DND-41 (cell line): ENCODE measurements around the gene PTPRD.

ENCODE experiments used
- ATAC-seq: fragments of 200-7000 bp; cut with Tn5 transposase; 3 replicates; pipeline ENCODE4 v1.9.1; 2021; ENCODE audit warnings: low read depth; ENCODE audit not compliant: insufficient read depth
- DNase-seq: peaks from one replicate; pipeline ENCODE4 v3.0.0-alpha.2; 2020
- H2AFZ ChIP-seq: 2 replicates; pipeline ENCODE4 v1.6.0; 2012; ENCODE audit warnings: low read depth, low read length
- H3K27ac ChIP-seq: 2 replicates; pipeline ENCODE4 v1.5.1; 2012; ENCODE audit warnings: low read length, inconsistent platforms
- H3K27me3 ChIP-seq: fragments of 200-600 bp; sonication (generic); 2 replicates; pipeline ENCODE4 v1.6.0; 2012; ENCODE audit warnings: low read length, mild to moderate bottlenecking, inconsistent platforms; ENCODE audit not compliant: insufficient read depth, poor library complexity
- H3K36me3 ChIP-seq: 2 replicates; pipeline ENCODE4 v1.5.1; 2012; ENCODE audit warnings: low read length, inconsistent platforms; ENCODE audit not compliant: insufficient read depth
- H3K4me1 ChIP-seq: 2 replicates; pipeline ENCODE4 v1.5.1; 2012; ENCODE audit warnings: mild to moderate bottlenecking, low read length; ENCODE audit not compliant: insufficient read depth
- H3K4me2 ChIP-seq: 2 replicates; pipeline ENCODE4 v1.6.0; 2012; ENCODE audit warnings: mild to moderate bottlenecking, moderate library complexity, low read length, inconsistent platforms; ENCODE audit not compliant: insufficient read depth
- H3K4me3 ChIP-seq, 2 experiments: fragments of 200-600 bp in 1 of 2; shearing (Covaris generic) in 1 of 2; 2 replicates each; pipeline ENCODE4 v1.5.1; 2012 to 2016; ENCODE audit warnings: inconsistent platforms in 2 of 2, low read length in 2 of 2, mild to moderate bottlenecking in 2 of 2, low read depth in 1 of 2, moderate library complexity in 1 of 2
- H3K79me2 ChIP-seq: 2 replicates; pipeline ENCODE4 v1.6.0; 2012; ENCODE audit warnings: low read length, inconsistent platforms; ENCODE audit not compliant: insufficient read depth
- H3K9ac ChIP-seq: 2 replicates; pipeline ENCODE4 v1.6.0; 2012; ENCODE audit warnings: low read depth, mild to moderate bottlenecking, inconsistent platforms, low read length, moderate library complexity
- H3K9me3 ChIP-seq: 2 replicates; pipeline ENCODE4 v1.5.1; 2012; ENCODE audit warnings: low read length, moderate library complexity, mild to moderate bottlenecking, inconsistent platforms; ENCODE audit not compliant: insufficient read depth, severe bottlenecking
- H4K20me1 ChIP-seq: 2 replicates; pipeline ENCODE4 v1.6.0; 2012; ENCODE audit warnings: low read length; ENCODE audit not compliant: insufficient read depth
- CTCF ChIP-seq: IDR thresholded peaks from 2 replicates; pipeline ENCODE4 v1.5.1; 2012; ENCODE audit warnings: borderline replicate concordance, low read length, moderate library complexity, mild to moderate bottlenecking; ENCODE audit not compliant: poor library complexity, severe bottlenecking; ENCODE audit errors: extremely low read depth
- EZH2 ChIP-seq: IDR thresholded peaks from 3 replicates; pipeline ENCODE4 v1.6.1; 2012; ENCODE audit warnings: borderline replicate concordance, low read depth, mild to moderate bottlenecking, moderate library complexity, low read length, inconsistent platforms; ENCODE audit not compliant: severe bottlenecking

Gene PTPRD

GRCh38 chr9:8297047-8297446, 2315.8 kb downstream of the PTPRD start:
- H3K27ac ChIP-seq: no peak overlapping the region
- no peaks in the 10 kb centered on the region for H4K20me1 ChIP-seq
- H3K27me3 ChIP-seq: no peaks in the 10 kb centered on the region
- no peak for ATAC-seq
- no peaks in the 10 kb centered on the region for H3K36me3 ChIP-seq
- no peak overlapping the region for H3K9ac ChIP-seq
- H3K4me1 ChIP-seq: no peaks in the 10 kb centered on the region
- TF ChIP-seq EZH2: no peak
- TF ChIP-seq CTCF: no peak
- H2AFZ ChIP-seq: no peak overlapping the region
- H3K79me2 ChIP-seq: no peaks in the 10 kb centered on the region
- no peak overlapping the region for H3K4me2 ChIP-seq
- no peak overlapping the region for H3K4me3 ChIP-seq
- no peaks in the 10 kb centered on the region for H3K9me3 ChIP-seq
- no peak for DNase-seq

- no peaks in the 10 kb centered on the region for H3K9me3 ChIP-seq
- H3K27ac ChIP-seq: no peak overlapping the region
- DNase-seq (no peak), ATAC-seq (no peak)
- H2AFZ ChIP-seq: no peak overlapping the region
- H3K9ac ChIP-seq: no peak overlapping the region
- no peaks in the 10 kb centered on the region for H3K79me2 ChIP-seq
- no peak overlapping the region for H3K4me3 ChIP-seq
- no peaks in the 10 kb centered on the region for H3K27me3 ChIP-seq
- no peaks in the 10 kb centered on the region for H3K4me1 ChIP-seq
- no peaks in the 10 kb centered on the region for H3K36me3 ChIP-seq
- H4K20me1 ChIP-seq: no peaks in the 10 kb centered on the region
- H3K4me2 ChIP-seq: no peak overlapping the region
- TF ChIP-seq CTCF (no peak), EZH2 (no peak)
Measured at GRCh38 chr9:8292657-8293056, 2320.1 kb downstream of the PTPRD start.

GRCh38 chr9:8289681-8290080, 2323.1 kb downstream of the PTPRD start:
- DNase-seq (no peak), ATAC-seq (no peak)
- H3K36me3 ChIP-seq: no peaks in the 10 kb centered on the region
- no peak overlapping the region for H3K27ac ChIP-seq
- no peaks in the 10 kb centered on the region for H4K20me1 ChIP-seq
- no peaks in the 10 kb centered on the region for H3K79me2 ChIP-seq
- H2AFZ ChIP-seq: no peak overlapping the region
- H3K9ac ChIP-seq: no peak overlapping the region
- no peaks in the 10 kb centered on the region for H3K4me1 ChIP-seq
- no peak overlapping the region for H3K4me2 ChIP-seq
- TF ChIP-seq EZH2 (no peak), CTCF (no peak)
- no peaks in the 10 kb centered on the region for H3K27me3 ChIP-seq
- no peak overlapping the region for H3K4me3 ChIP-seq
- no peaks in the 10 kb centered on the region for H3K9me3 ChIP-seq

- H3K4me1 ChIP-seq: no peaks in the 10 kb centered on the region
- H3K36me3 ChIP-seq: no peaks in the 10 kb centered on the region
- no peak overlapping the region for H2AFZ ChIP-seq
- H3K4me2 ChIP-seq: no peak overlapping the region
- H3K4me3 ChIP-seq: no peak overlapping the region
- ATAC-seq (no peak), DNase-seq (no peak)
- H4K20me1 ChIP-seq: no peaks in the 10 kb centered on the region
- H3K9ac ChIP-seq: no peak overlapping the region
- TF ChIP-seq CTCF (no peak), EZH2 (no peak)
- H3K9me3 ChIP-seq: no peaks in the 10 kb centered on the region
- no peaks in the 10 kb centered on the region for H3K27me3 ChIP-seq
- H3K27ac ChIP-seq: no peak overlapping the region
- H3K79me2 ChIP-seq: no peaks in the 10 kb centered on the region
Measured at GRCh38 chr9:8287970-8288369, 2324.8 kb downstream of the PTPRD start.
